Stimulated activated CD4-positive, alpha-beta T cell treated with anti-CD3 and anti-CD28 coated beads, Interleukin-1b, Interleukin-23, amount 100 ng/mL, for 4 hours (primary cell): ENCODE measurements around the gene HLA-DPB1.

ENCODE experiments used
- DNase-seq, 2 donors: peaks; one replicate each; pipeline ENCODE4 v3.0.0-alpha.2; 2020; ENCODE audit warnings: low read depth in 2 of 2

Gene HLA-DPB1

GRCh38 chr6:33103776-33104175, 28.0 kb downstream of the HLA-DPB1 start:
- no peak for DNase-seq

- no peak for DNase-seq
Observed at GRCh38 chr6:33104887-33105286, 29.1 kb downstream of the HLA-DPB1 start.

- no peak for DNase-seq
Observed at GRCh38 chr6:33105386-33105785, 29.6 kb downstream of the HLA-DPB1 start.

- DNase-seq = no peak
Observed at GRCh38 chr6:33105916-33106871, 30.4 kb downstream of the HLA-DPB1 start.

GRCh38 chr6:33107641-33108040, 31.9 kb downstream of the HLA-DPB1 start:
- DNase-seq = no peak

- DNase-seq = no peak
Observed at GRCh38 chr6:33108307-33108706, 32.5 kb downstream of the HLA-DPB1 start.

- no peak for DNase-seq
Observed at GRCh38 chr6:33112148-33112547, 36.4 kb downstream of the HLA-DPB1 start.

- no peak for DNase-seq
Observed at GRCh38 chr6:33113755-33114154, 38.0 kb downstream of the HLA-DPB1 start.

GRCh38 chr6:33114406-33114805, 38.6 kb downstream of the HLA-DPB1 start:
- no peak for DNase-seq

- no peak for DNase-seq
Observed at GRCh38 chr6:33116417-33116816, 40.6 kb downstream of the HLA-DPB1 start.

- DNase-seq = no peak
Observed at GRCh38 chr6:33116841-33117711, 41.3 kb downstream of the HLA-DPB1 start.

GRCh38 chr6:33117811-33118277, 42.1 kb downstream of the HLA-DPB1 start:
- DNase-seq = no peak

- peak in 1 of 2 donors; percentile 38 for DNase-seq
Observed at GRCh38 chr6:33118525-33119123, 42.8 kb downstream of the HLA-DPB1 start.

- DNase-seq = no peak
Observed at GRCh38 chr6:33120001-33120400, 44.2 kb downstream of the HLA-DPB1 start.

- DNase-seq = no peak
Observed at GRCh38 chr6:33123181-33123580, 47.4 kb downstream of the HLA-DPB1 start.

GRCh38 chr6:33123732-33124524, 48.1 kb downstream of the HLA-DPB1 start:
- no peak for DNase-seq

- DNase-seq = no peak
Observed at GRCh38 chr6:33124525-33124901, 48.7 kb downstream of the HLA-DPB1 start.

- no peak for DNase-seq
Observed at GRCh38 chr6:33124947-33125346, 49.2 kb downstream of the HLA-DPB1 start.

GRCh38 chr6:33126101-33126714, 50.4 kb downstream of the HLA-DPB1 start:
- DNase-seq = peak; percentile 40 to 61

- DNase-seq = no peak
Observed at GRCh38 chr6:33128318-33128717, 52.5 kb downstream of the HLA-DPB1 start.

GRCh38 chr6:33132081-33132524, 56.3 kb downstream of the HLA-DPB1 start:
- DNase-seq = no peak
